H1 (cell line): ENCODE data around the gene RNF215.

Experiments used
- CBX5 ChIP-seq: fragments of 300-800, 300-1000 bp; sonication (generic); IDR thresholded peaks from 2 replicates; pipeline ENCODE4 v1.7.1; 2016; ENCODE audit warnings: antibody characterized with exemption, low read length, low read depth
- CEBPB ChIP-seq: IDR thresholded peaks from 2 replicates; pipeline ENCODE4 v1.6.1; 2012; ENCODE audit warnings: low read depth, low read length
- EP300 ChIP-seq, 2 experiments: IDR thresholded peaks; 1 replicate in 1 of 2; 2 replicates in 1 of 2; pipeline ENCODE4 v1.6.1; 2011 to 2012; ENCODE audit warnings: low read depth in 2 of 2, low read length in 2 of 2, mild to moderate bottlenecking in 2 of 2, borderline replicate concordance in 1 of 2, inconsistent platforms in 1 of 2, moderate library complexity in 1 of 2
- EZH2 ChIP-seq: fragments of 200-600 bp; sonication (generic); IDR thresholded peaks from 2 replicates; pipeline ENCODE4 v1.7.1; 2012; ENCODE audit warnings: low read depth, mild to moderate bottlenecking, moderate library complexity, low read length, inconsistent platforms; ENCODE audit not compliant: severe bottlenecking
- GABPA ChIP-seq: IDR thresholded peaks from 2 replicates; pipeline ENCODE4 v1.6.1; 2011; ENCODE audit warnings: mild to moderate bottlenecking, low read length, moderate library complexity, borderline replicate concordance; ENCODE audit not compliant: insufficient read depth
- JUN ChIP-seq: IDR thresholded peaks from 2 replicates; pipeline ENCODE4 v1.6.1; 2011; ENCODE audit warnings: low read depth, mild to moderate bottlenecking, improper control_type of control experiment, low read length
- PHF8 ChIP-seq: fragments of 200-600 bp; sonication (generic); conservative IDR thresholded peaks from 2 replicates; pipeline ENCODE4 v1.7.1; 2012; ENCODE audit warnings: low read depth, mild to moderate bottlenecking, inconsistent platforms, low read length, moderate library complexity
- POLR2A ChIP-seq, 2 experiments: IDR thresholded peaks; 1 replicate in 1 of 2; 2 replicates in 1 of 2; pipeline ENCODE4 v1.6.1; 2011; ENCODE audit warnings: low read depth in 2 of 2, low read length in 2 of 2, mild to moderate bottlenecking in 2 of 2; ENCODE audit errors: control extremely low read depth in 1 of 2
- POLR2AphosphoS5 ChIP-seq: IDR thresholded peaks from 2 replicates; pipeline ENCODE4 v1.6.1; 2011; ENCODE audit warnings: low read depth, low read length
- SRF ChIP-seq: IDR thresholded peaks from 2 replicates; pipeline ENCODE4 v1.6.1; 2011; ENCODE audit warnings: mild to moderate bottlenecking, low read depth, low read length, moderate library complexity
- TCF12 ChIP-seq: IDR thresholded peaks from 2 replicates; pipeline ENCODE4 v1.6.1; 2011; ENCODE audit warnings: low read depth, mild to moderate bottlenecking, low read length
- YY1 ChIP-seq: IDR thresholded peaks from 2 replicates; pipeline ENCODE4 v1.6.1; 2011; ENCODE audit warnings: low read depth, mild to moderate bottlenecking, low read length
- TF ChIP-seq, protein P1 (sequence below): IDR thresholded peaks from 2 replicates; pipeline ENCODE4 v1.6.1; 2011; ENCODE audit warnings: low read depth, mild to moderate bottlenecking, low read length; ENCODE audit not compliant: insufficient read depth
- TF ChIP-seq, protein P2 (sequence below), 3 experiments: IDR thresholded peaks; 1 replicate in 2 of 3; 2 replicates in 1 of 3; pipeline versions ENCODE4 v1.5.1 to v1.6.1; 2011; ENCODE audit warnings: low read length in 3 of 3, mild to moderate bottlenecking in 3 of 3, inconsistent platforms in 2 of 3, low read depth in 1 of 3, moderate library complexity in 1 of 3; ENCODE audit not compliant: insufficient read depth in 1 of 3; ENCODE audit errors: control extremely low read depth in 1 of 3

DNA sequence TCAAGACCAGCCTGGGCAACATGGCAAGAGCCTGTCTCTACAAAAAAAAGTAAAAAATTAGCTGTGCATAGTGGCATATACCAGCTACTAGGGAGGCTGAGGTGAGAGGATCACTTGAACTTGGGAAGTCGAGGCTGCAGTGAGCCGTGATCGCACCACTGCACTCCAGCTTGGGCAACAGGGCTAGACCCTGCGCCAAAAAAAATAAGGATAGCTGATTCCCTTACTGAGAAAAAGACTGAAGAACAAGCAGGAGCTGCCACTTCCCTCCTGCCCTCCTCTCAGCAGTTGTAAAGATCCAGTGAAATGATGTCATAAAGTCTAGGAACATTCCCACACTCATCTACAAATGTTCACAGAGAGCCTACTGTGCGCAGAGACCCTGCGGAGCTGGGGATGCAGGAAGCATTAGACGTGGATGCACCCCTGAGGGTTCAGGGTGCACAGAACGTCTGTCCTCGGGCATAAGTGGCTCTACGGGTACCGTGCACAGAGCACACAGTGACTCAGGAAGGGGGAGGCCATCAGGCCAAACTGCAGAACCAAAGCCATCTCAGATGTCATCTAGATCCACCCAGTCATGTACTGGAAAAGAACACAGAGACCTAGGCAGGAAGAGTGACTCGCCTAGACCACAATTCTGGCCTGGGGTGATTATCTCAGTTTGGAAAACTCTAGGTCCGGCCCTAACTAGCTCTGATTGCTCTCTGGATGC lies 21.3 kb upstream of the RNF215 start:
- TF ChIP-seq CEBPB (no peak), SRF (no peak), YY1 (no peak), PHF8 (no peak), TCF12 (no peak), EP300 (IDR thresholded peaks at IDR 0.05; ENCODE audit: borderline replicate concordance in 1 of 2, low read depth in 2 of 2, low read length in 2 of 2) (no peak), GABPA (no peak), EZH2 (no peak), CBX5 (no peak), JUN (no peak), POLR2AphosphoS5 (no peak), POLR2A (IDR thresholded peaks at IDR 0.05; ENCODE audit: control extremely low read depth in 1 of 2, low read depth in 2 of 2, low read length in 2 of 2) (no peak)
- TF ChIP-seq, protein P1, sequence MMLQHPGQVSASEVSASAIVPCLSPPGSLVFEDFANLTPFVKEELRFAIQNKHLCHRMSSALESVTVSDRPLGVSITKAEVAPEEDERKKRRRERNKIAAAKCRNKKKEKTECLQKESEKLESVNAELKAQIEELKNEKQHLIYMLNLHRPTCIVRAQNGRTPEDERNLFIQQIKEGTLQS = no peak
- TF ChIP-seq, protein P2, sequence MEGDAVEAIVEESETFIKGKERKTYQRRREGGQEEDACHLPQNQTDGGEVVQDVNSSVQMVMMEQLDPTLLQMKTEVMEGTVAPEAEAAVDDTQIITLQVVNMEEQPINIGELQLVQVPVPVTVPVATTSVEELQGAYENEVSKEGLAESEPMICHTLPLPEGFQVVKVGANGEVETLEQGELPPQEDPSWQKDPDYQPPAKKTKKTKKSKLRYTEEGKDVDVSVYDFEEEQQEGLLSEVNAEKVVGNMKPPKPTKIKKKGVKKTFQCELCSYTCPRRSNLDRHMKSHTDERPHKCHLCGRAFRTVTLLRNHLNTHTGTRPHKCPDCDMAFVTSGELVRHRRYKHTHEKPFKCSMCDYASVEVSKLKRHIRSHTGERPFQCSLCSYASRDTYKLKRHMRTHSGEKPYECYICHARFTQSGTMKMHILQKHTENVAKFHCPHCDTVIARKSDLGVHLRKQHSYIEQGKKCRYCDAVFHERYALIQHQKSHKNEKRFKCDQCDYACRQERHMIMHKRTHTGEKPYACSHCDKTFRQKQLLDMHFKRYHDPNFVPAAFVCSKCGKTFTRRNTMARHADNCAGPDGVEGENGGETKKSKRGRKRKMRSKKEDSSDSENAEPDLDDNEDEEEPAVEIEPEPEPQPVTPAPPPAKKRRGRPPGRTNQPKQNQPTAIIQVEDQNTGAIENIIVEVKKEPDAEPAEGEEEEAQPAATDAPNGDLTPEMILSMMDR (IDR thresholded peaks at IDR 0.05; ENCODE audit: control extremely low read depth in 1 of 3, insufficient read depth in 1 of 3, low read depth in 1 of 3, low read length in 3 of 3) = no peak
